ENCODE measurements around the gene MOGAT1.
"Not testable (repeated sequence)": the region's sequence is repeated elsewhere in the genome, so short reads cannot be mapped to it uniquely, and the experiment has no call there.

Gene MOGAT1

DNA sequence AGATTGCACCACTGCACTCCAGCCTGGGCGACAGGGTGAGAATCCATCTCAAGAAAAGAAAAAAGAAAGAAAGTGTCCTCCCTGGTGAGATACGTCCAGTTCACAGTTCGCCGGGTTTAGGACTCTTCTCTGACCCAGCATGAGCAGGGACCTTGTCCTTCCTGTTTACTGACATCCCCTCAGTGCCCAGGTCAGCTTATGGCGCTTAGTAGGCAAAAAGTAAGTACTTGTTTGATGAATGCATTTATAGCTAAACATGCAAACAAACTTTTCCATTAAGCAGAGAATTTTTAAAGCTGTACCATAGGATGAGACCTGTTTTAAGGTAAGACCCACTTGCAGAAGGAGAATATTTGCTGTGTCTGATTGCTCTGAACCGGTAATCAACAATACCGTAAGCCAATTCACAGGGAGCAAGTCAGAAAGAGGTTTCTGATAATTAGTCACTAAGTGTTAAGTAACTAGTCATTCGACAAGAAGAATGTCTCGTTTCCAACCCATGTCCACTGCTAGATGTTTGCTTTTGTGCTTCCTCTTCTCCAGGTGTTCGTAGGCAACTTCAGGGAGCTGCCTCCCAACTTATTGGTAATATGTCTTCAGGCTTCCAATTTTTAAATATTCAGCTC is 40.0 kb downstream of the MOGAT1 start:
- no peak for DNase-seq

DNA sequence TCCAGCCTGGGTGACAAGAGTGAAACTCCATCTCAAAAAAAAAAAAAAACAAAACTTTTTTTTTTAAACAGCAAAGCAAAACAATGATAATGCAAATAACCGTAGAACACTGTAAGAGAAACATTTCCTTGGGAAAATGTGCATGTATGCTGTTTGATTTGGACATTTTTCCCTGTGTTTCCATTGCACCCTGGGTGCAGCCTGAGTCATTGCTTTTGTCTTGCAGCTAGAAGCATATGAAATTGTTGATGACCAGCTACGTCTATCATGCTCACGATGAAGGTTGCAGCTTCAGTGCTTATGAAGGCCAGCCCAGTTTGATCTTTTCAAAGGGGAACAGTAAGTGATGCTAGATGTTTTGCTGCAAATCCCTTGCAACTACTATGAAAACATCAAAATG is 41.5 kb downstream of the MOGAT1 start:
- no peak for DNase-seq

GRCh38 chr2:222714361-222715241 is 43.1 kb downstream of the MOGAT1 start:
- no peak for DNase-seq

- no peak for DNase-seq
These were observed 44.3 kb downstream of the MOGAT1 start for GRCh38 chr2:222715742-222716141.

DNA sequence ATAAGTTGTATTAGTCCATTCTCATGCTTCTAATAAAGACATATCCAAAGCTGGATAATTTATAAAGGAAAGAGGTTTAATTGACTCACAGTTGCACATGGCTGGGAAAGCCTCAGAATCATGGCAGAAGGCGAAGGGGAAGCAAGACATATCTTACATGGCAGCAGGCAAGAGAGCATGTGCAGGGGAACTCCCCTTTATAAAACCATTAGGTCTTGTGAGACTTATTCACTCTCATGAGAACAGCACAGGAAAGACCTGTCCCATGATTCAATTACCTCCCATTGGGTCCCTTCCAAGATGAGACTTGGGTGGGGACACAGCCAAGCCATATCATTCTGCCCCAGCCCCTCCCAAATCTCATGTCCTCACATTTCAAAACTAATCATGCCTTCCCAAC is 48.3 kb downstream of the MOGAT1 start:
- not testable (repeated sequence) for DNase-seq

GRCh38 chr2:222721597-222721996 is 50.1 kb downstream of the MOGAT1 start:
- not testable (repeated sequence) for DNase-seq

DNA sequence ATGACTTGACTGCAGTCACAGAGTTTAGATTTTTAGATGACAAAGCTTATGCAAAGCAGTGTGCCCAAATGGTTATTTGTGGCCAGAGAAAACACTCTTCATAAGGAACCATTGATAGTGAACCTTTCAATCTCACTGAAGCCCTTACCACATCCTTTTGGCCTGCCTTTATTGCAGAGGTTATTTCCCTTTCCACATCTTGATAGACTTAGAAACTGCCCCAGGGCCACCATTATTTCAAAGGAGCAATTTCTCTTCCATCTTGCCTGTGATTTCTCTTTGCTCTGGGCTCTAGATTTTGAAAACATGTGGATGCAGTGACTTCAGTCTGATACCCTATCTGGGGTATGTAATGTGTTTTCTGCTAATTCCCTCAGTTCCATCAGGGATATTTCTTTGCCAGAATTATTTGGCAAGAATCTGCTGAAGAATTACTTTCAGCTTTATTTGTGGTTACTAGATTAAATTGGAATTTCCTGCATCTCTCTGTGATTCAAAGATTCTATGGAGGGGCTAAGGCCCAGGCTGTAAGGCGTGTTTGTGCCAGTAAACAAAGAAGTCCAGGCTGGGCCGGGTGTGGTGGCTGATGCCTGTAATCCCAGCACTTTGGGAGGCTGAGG is 51.0 kb downstream of the MOGAT1 start:
- DNase-seq: no peak

- DNase-seq: no peak
These were observed 52.8 kb downstream of the MOGAT1 start for GRCh38 chr2:222724208-222724607.

GRCh38 chr2:222728621-222729020 is 57.2 kb downstream of the MOGAT1 start:
- DNase-seq: no peak

GRCh38 chr2:222730366-222730999 is 59.0 kb downstream of the MOGAT1 start:
- no peak for DNase-seq

GRCh38 chr2:222731201-222731621 is 59.8 kb downstream of the MOGAT1 start:
- DNase-seq: no peak

- DNase-seq: no peak
These were observed 61.2 kb downstream of the MOGAT1 start for GRCh38 chr2:222732489-222733178.

DNA sequence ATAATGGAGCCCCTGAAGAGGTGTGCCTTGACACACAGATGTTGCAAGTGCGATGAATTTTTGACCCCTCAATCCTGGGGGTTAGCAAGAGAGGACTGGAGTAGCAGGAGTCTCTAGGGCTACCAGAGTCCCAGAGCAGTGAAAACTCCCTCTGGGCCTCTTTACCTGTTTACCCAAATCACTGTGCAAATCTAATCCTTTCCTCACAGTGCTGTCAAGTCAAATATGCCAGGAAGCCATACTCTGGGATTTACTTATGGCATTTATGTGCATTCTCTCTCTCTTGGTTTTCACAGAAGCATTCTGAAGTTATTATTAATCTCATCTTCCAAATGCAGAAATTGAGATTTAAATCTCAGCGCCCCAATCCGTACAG is 62.0 kb downstream of the MOGAT1 start:
- no peak for DNase-seq

DNA sequence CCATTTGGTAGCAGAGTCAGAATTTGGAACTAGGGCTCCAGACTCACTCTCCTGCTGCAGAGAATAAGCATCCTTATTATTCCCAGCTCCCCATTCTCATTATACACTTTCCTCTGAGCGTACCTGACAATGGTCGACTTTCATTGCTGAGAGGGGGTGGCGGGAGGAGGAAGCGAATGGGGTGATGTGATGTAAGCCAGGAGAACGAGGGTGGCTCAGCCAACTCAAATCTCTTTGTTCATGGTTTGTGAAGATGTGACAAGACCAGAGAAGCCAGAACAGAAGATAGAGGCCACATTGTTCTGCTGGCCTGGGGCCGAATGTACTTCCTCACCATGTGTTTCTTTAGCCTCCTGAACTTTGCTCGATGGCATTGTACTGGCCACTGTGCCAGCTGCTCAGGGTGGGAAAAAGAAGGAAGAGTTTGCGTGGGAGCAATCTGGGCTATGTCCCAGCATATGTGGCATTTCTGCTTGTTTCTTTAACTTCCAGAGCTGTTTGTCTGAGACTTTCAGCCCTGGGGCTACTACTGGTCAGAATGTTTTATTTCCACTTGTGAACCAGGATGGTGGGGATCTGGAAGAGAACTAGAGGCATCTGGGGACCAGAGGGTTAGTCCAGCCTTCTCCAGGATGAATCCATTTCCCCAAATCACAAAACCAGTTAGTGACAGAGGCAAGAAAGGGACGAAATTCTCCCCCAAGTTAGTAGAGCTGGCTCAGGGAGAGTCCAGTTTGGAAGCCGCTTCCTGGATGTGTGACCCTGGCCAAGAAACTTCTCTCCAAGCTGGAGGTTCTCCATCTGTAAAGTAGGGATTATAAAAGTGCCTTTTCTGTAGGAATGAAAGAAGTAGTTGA is 62.6 kb downstream of the MOGAT1 start:
- DNase-seq: no peak

GRCh38 chr2:222734703-222735014 is 63.2 kb downstream of the MOGAT1 start:
- DNase-seq: no peak

GRCh38 chr2:222736301-222736700 is 64.8 kb downstream of the MOGAT1 start:
- DNase-seq: no peak

- no peak for DNase-seq
These were observed 65.5 kb downstream of the MOGAT1 start for GRCh38 chr2:222736924-222737323.

DNA sequence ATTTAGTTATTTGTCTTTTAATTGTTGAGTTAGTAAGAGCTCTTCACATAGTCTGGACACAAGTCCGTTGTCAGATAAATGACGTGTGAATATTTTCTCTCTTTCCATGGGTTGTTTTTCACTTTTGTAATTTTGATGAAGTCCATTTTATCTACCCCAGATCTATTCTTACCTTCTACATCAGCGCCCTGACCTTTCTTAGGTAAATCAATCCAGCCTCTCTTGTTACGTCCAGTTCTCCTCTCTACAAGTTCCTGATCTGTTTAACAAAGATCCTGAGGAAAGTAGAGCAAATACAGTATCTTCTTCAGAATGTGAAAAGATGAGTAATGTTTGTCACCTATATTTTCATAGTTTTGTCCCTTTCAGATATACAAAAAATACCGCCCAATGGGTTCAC is 66.9 kb downstream of the MOGAT1 start:
- no peak for DNase-seq

DNA sequence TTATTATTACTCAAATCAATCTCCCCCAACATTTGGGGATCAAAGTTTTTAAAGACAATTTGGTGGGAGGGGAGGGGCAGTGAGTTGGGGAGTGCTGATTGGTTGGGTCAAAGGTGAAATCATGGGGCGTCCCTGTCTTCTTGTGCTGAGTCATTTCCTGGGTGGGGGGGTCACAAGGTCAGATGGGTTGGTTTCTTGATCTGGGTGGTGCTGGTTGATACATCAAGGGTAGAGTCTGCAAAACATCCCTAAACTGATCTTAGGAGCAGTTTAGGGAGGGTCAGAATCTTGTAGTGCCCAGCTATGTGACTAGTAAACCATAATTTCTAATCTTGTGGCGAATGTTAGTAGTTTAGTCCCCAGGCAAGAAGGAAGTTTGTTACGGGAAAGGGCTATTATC is 67.4 kb downstream of the MOGAT1 start:
- no peak for DNase-seq

DNA sequence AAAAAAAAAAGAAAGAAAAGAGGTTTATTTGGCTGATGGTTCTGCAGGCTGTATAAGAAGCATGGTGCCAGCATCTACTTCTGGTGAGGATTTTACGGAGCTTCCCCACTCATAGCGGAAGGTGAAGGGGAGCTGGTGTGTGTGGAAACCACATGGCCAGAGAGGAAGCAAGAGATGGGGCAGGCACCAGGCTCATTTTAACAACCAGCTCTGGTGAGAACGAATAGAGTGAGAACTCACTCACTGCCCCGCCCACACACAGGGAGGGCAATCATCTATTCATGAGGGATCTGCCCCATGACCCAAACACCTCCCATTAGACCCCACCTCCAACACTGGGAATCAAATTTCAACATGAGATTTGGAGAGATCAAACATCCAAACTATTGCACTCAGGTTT is 68.5 kb downstream of the MOGAT1 start:
- DNase-seq: no peak

GRCh38 chr2:222743251-222743812 is 71.9 kb downstream of the MOGAT1 start:
- DNase-seq: no peak

All from CD4-positive, alpha-beta T cell treated with Interleukin-17A for 1 hour (primary cell).